ENCODE results near the gene ATG101.

ATG101 gene

GRCh38 chr12:52043386-52044212 lies 26.2 kb upstream of the ATG101 start:
- TF ChIP-seq RARB (CRISPR knock-in tag; IDR thresholded peaks at IDR 0.05) (no peak), ZNF8 (CRISPR knock-in tag; IDR thresholded peaks at IDR 0.05) (no peak), ZC3H10 (CRISPR knock-in tag; IDR thresholded peaks at IDR 0.05) (no peak), GLIS3 (CRISPR knock-in tag; IDR thresholded peaks at IDR 0.05) (no peak), ZFP30 (CRISPR knock-in tag; IDR thresholded peaks at IDR 0.05) (no peak), ZNF565 (CRISPR knock-in tag; conservative IDR thresholded peaks at IDR 0.05; ENCODE audit: low read depth) (no peak), ARNTL (CRISPR knock-in tag; IDR thresholded peaks at IDR 0.05; ENCODE audit: borderline replicate concordance, low read depth) (no peak), SNAI2 (CRISPR knock-in tag; IDR thresholded peaks at IDR 0.05) (no peak), TCF4 (CRISPR knock-in tag; IDR thresholded peaks at IDR 0.05; ENCODE audit: borderline replicate concordance) (no peak), ESRRG (CRISPR knock-in tag; IDR thresholded peaks at IDR 0.05) (no peak)
- TF ChIP-seq, protein P1, sequence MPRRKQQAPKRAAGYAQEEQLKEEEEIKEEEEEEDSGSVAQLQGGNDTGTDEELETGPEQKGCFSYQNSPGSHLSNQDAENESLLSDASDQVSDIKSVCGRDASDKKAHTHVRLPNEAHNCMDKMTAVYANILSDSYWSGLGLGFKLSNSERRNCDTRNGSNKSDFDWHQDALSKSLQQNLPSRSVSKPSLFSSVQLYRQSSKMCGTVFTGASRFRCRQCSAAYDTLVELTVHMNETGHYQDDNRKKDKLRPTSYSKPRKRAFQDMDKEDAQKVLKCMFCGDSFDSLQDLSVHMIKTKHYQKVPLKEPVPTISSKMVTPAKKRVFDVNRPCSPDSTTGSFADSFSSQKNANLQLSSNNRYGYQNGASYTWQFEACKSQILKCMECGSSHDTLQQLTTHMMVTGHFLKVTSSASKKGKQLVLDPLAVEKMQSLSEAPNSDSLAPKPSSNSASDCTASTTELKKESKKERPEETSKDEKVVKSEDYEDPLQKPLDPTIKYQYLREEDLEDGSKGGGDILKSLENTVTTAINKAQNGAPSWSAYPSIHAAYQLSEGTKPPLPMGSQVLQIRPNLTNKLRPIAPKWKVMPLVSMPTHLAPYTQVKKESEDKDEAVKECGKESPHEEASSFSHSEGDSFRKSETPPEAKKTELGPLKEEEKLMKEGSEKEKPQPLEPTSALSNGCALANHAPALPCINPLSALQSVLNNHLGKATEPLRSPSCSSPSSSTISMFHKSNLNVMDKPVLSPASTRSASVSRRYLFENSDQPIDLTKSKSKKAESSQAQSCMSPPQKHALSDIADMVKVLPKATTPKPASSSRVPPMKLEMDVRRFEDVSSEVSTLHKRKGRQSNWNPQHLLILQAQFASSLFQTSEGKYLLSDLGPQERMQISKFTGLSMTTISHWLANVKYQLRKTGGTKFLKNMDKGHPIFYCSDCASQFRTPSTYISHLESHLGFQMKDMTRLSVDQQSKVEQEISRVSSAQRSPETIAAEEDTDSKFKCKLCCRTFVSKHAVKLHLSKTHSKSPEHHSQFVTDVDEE (CRISPR knock-in tag; IDR thresholded peaks at IDR 0.05): no peak
- TF ChIP-seq, protein P2, sequence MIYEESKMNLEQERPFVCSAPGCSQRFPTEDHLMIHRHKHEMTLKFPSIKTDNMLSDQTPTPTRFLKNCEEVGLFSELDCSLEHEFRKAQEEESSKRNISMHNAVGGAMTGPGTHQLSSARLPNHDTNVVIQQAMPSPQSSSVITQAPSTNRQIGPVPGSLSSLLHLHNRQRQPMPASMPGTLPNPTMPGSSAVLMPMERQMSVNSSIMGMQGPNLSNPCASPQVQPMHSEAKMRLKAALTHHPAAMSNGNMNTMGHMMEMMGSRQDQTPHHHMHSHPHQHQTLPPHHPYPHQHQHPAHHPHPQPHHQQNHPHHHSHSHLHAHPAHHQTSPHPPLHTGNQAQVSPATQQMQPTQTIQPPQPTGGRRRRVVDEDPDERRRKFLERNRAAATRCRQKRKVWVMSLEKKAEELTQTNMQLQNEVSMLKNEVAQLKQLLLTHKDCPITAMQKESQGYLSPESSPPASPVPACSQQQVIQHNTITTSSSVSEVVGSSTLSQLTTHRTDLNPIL (CRISPR knock-in tag; IDR thresholded peaks at IDR 0.05; ENCODE audit: low read depth): no peak
- no peak for ATAC-seq

GRCh38 chr12:52044292-52044983 lies 25.3 kb upstream of the ATG101 start:
- no peak for ATAC-seq

DNA sequence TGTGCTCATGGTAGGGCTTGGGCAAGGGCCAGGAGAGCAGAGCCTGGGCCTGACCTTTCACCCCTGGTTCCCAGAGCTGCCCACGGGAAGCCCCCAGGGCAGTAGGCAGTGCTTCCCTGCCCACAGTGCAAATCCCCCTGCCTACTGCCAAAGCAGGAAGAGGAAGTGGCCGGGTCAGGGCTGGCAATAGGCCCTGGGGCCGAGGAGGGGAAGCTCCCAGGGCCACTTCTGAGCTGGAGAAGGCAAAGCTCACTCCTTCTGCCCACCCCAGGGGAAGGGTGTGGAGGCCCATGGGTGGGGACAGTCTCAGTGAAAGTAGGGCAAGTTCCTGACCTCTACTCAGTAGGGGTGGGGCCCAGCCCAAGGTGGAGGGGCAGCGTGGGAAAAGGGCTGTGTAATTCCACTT lies 24.0 kb upstream of the ATG101 start:
- no peak for ATAC-seq
- TF ChIP-seq OSR1 (CRISPR knock-in tag; IDR thresholded peaks at IDR 0.05) (no peak), ESRRG (CRISPR knock-in tag; IDR thresholded peaks at IDR 0.05) (no peak), ZNF8 (CRISPR knock-in tag; IDR thresholded peaks at IDR 0.05) (no peak), ZFP3 (CRISPR knock-in tag; IDR thresholded peaks at IDR 0.05) (no peak), CSDC2 (CRISPR knock-in tag; IDR thresholded peaks at IDR 0.05) (no peak), SNAI2 (CRISPR knock-in tag; IDR thresholded peaks at IDR 0.05) (no peak), ISL1 (CRISPR knock-in tag; IDR thresholded peaks at IDR 0.05) (no peak), GLIS3 (CRISPR knock-in tag; IDR thresholded peaks at IDR 0.05) (no peak), ZC3H10 (CRISPR knock-in tag; IDR thresholded peaks at IDR 0.05) (no peak), ZNF565 (CRISPR knock-in tag; conservative IDR thresholded peaks at IDR 0.05; ENCODE audit: low read depth) (no peak), BACH2 (CRISPR knock-in tag; IDR thresholded peaks at IDR 0.05; ENCODE audit: borderline replicate concordance) (no peak), RARB (CRISPR knock-in tag; IDR thresholded peaks at IDR 0.05) (no peak)
- TF ChIP-seq, protein P1 (CRISPR knock-in tag; IDR thresholded peaks at IDR 0.05): no peak
- TF ChIP-seq, protein P3, sequence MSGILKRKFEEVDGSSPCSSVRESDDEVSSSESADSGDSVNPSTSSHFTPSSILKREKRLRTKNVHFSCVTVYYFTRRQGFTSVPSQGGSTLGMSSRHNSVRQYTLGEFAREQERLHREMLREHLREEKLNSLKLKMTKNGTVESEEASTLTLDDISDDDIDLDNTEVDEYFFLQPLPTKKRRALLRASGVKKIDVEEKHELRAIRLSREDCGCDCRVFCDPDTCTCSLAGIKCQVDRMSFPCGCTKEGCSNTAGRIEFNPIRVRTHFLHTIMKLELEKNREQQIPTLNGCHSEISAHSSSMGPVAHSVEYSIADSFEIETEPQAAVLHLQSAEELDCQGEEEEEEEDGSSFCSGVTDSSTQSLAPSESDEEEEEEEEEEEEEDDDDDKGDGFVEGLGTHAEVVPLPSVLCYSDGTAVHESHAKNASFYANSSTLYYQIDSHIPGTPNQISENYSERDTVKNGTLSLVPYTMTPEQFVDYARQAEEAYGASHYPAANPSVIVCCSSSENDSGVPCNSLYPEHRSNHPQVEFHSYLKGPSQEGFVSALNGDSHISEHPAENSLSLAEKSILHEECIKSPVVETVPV (CRISPR knock-in tag; IDR thresholded peaks at IDR 0.05): no peak
- TF ChIP-seq, protein P4, sequence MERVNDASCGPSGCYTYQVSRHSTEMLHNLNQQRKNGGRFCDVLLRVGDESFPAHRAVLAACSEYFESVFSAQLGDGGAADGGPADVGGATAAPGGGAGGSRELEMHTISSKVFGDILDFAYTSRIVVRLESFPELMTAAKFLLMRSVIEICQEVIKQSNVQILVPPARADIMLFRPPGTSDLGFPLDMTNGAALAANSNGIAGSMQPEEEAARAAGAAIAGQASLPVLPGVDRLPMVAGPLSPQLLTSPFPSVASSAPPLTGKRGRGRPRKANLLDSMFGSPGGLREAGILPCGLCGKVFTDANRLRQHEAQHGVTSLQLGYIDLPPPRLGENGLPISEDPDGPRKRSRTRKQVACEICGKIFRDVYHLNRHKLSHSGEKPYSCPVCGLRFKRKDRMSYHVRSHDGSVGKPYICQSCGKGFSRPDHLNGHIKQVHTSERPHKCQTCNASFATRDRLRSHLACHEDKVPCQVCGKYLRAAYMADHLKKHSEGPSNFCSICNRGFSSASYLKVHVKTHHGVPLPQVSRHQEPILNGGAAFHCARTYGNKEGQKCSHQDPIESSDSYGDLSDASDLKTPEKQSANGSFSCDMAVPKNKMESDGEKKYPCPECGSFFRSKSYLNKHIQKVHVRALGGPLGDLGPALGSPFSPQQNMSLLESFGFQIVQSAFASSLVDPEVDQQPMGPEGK (CRISPR knock-in tag; IDR thresholded peaks at IDR 0.05; ENCODE audit: borderline replicate concordance): no peak

More at GRCh38 chr12:52044292-52044983, 25.3 kb upstream of the ATG101 start:
- TF ChIP-seq POU6F1 (CRISPR knock-in tag; IDR thresholded peaks at IDR 0.05; ENCODE audit: borderline replicate concordance, low read depth) (no peak), RARB (CRISPR knock-in tag; IDR thresholded peaks at IDR 0.05) (no peak)
